ENCODE data around the gene PEX26. TPM values are rescaled to one million over a fixed set of nuclear protein-coding genes. Genes with fewer than 3 reads are reported as not detected.
"Not testable (repeated sequence)": the region's sequence is repeated elsewhere in the genome, so short reads cannot be mapped to it uniquely, and the experiment has no call there.

The PEX26 gene
- total RNA-seq, 1 experiment from 2014 or later, result 46.1 TPM

DNA sequence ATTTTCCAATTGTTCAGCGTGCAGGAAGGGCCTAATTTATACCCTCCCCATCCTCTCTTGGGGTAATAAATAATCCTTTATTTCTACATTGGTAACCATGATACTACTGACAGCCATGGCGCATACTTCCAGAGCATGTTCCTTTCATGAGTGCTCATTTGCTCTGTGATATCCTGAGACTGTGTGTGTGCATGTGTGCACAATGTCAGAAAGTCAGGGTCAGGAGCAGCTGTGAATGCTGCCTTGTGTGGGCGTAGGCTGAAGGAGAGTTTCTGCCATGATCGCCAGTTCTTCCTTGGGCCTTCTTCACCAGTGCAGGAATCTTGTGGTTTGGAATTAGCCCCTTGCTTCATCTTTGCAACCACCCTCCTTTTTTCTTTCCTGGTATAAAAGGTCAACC is 43.1 kb downstream of the PEX26 start:
- intact Hi-C loops (cut with micrococcal nuclease; ENCODE audit: unreplicated experiment), result no loop called here
- no TSS peak for BruUV-seq (replicated peaks)

DNA sequence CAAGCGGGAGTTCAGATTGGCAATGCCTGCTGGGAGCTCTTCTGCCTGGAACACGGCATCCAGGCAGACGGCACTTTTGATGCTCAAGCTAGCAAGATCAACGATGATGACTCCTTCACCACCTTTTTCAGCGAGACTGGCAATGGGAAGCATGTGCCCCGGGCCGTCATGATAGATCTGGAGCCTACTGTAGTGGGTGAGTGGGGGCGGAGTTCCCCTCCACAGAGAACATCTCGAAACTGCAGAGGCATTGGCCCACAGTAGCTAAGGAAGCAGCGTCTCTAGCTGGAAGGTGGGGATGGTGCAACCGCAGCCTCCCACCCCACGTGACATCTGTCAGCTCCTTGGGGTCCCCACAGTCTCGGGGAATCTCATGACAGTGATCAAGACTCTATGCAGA is 43.7 kb downstream of the PEX26 start:
- Mint-ChIP-seq H3K27me3 (ENCODE audit: unreplicated experiment) (no peaks in the 10 kb centered on the region), H3K36me3 (ENCODE audit: insufficient read depth, unreplicated experiment) (no peaks in the 10 kb centered on the region), H3K9me3 (ENCODE audit: low read depth, unreplicated experiment) (no peaks in the 10 kb centered on the region), H3K27ac (ENCODE audit: unreplicated experiment) (no peak overlapping the region), H3K4me1 (ENCODE audit: low read depth, unreplicated experiment) (no peaks in the 10 kb centered on the region), H3K4me3 (ENCODE audit: low read depth, unreplicated experiment) (no peak overlapping the region)
- TF ChIP-seq, protein P1, sequence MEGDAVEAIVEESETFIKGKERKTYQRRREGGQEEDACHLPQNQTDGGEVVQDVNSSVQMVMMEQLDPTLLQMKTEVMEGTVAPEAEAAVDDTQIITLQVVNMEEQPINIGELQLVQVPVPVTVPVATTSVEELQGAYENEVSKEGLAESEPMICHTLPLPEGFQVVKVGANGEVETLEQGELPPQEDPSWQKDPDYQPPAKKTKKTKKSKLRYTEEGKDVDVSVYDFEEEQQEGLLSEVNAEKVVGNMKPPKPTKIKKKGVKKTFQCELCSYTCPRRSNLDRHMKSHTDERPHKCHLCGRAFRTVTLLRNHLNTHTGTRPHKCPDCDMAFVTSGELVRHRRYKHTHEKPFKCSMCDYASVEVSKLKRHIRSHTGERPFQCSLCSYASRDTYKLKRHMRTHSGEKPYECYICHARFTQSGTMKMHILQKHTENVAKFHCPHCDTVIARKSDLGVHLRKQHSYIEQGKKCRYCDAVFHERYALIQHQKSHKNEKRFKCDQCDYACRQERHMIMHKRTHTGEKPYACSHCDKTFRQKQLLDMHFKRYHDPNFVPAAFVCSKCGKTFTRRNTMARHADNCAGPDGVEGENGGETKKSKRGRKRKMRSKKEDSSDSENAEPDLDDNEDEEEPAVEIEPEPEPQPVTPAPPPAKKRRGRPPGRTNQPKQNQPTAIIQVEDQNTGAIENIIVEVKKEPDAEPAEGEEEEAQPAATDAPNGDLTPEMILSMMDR (IDR thresholded peaks at IDR 0.05; ENCODE audit: unreplicated experiment), result no peak
- intact Hi-C loops (cut with micrococcal nuclease; ENCODE audit: unreplicated experiment), result no loop called here
- BruUV-seq (replicated peaks), result no TSS peak
- CTCF ChIA-PET, result no interaction called here
- no peak for DNase-seq

More for the DNA sequence above, 43.1 kb downstream of the PEX26 start:
- H3K9me3 Mint-ChIP-seq (ENCODE audit: low read depth, unreplicated experiment), result no peaks in the 10 kb centered on the region
- H3K27me3 Mint-ChIP-seq (ENCODE audit: unreplicated experiment), result no peaks in the 10 kb centered on the region
- H3K36me3 Mint-ChIP-seq (ENCODE audit: insufficient read depth, unreplicated experiment), result no peaks in the 10 kb centered on the region
- TF ChIP-seq, protein P1 (IDR thresholded peaks at IDR 0.05; ENCODE audit: unreplicated experiment), result no peak
- CTCF ChIA-PET, result no interaction called here
- H3K4me3 Mint-ChIP-seq (ENCODE audit: low read depth, unreplicated experiment), result no peak overlapping the region
- no peak overlapping the region for H3K27ac Mint-ChIP-seq (ENCODE audit: unreplicated experiment)
- no peak for DNase-seq
- no peaks in the 10 kb centered on the region for H3K4me1 Mint-ChIP-seq (ENCODE audit: low read depth, unreplicated experiment)

DNA sequence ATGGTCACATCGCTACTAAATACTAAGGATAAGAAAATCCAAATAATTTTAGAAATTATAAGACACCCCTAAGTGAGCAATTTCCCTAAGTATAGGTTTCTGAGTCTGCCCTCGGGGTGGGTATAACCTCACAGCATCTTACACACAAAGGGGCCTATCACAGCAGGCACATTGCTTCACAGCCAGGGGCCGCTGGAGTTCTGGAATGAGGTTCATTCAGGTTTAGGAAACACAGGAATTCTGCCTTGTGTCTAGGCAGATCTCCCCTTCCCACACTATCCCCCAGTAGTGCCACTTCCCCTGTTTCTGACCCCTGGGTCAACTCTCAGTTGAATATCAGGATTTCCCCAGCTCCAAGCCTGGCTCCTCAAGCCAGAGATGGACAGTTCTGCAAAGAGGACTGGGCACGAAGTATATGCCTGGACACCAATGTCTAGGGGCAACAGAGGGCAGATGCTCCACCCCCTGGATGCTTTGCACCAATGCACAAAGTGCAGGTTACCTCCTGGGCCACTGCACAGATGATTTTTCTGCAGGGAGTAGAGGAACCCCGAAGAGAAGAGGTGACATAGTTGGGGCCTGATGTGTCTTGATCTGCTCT is 44.3 kb downstream of the PEX26 start:
- Mint-ChIP-seq H3K4me1 (ENCODE audit: low read depth, unreplicated experiment) (no peaks in the 10 kb centered on the region), H3K4me3 (ENCODE audit: low read depth, unreplicated experiment) (no peak overlapping the region), H3K9me3 (ENCODE audit: low read depth, unreplicated experiment) (no peaks in the 10 kb centered on the region), H3K27ac (ENCODE audit: unreplicated experiment) (no peak overlapping the region), H3K27me3 (ENCODE audit: unreplicated experiment) (no peaks in the 10 kb centered on the region), H3K36me3 (ENCODE audit: insufficient read depth, unreplicated experiment) (no peaks in the 10 kb centered on the region)
- intact Hi-C loops (cut with micrococcal nuclease; ENCODE audit: unreplicated experiment), result no loop called here
- DNase-seq, result no peak
- CTCF ChIA-PET, result no interaction called here
- TF ChIP-seq, protein P1 (IDR thresholded peaks at IDR 0.05; ENCODE audit: unreplicated experiment), result no peak
- BruUV-seq (replicated peaks), result no TSS peak

DNA sequence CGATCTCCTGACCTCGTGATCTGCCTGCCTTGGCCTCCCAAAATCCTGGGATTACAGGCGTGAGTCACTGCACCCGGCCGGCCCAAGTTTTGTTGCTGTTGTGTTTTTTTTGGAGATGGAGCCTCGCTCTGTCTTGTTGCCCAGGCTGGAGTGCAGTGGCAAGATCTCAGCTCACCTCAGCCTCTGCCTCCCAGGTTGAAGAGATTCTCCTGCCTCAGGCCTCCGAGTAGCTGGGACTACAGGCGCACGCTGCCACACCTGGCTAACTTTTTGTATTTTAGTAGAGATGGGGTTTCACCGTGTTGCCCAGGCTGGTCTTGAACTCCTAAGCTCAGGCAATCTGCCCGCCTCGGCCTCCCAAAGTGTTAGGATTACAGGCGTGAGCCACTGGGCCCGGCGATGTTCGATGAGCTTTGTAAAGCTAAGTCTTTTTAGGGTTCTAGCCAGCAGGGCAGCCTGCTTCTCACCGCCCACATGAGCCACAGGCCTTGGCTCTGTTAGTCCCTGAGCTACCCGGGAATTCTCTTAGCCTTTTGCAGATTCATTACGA is 45.8 kb downstream of the PEX26 start:
- DNase-seq; H3K4me1 Mint-ChIP-seq (ENCODE audit: low read depth, unreplicated experiment); H3K27me3 Mint-ChIP-seq (ENCODE audit: unreplicated experiment); H3K9me3 Mint-ChIP-seq (ENCODE audit: low read depth, unreplicated experiment); CTCF ChIA-PET; intact Hi-C loops (cut with micrococcal nuclease; ENCODE audit: unreplicated experiment); H3K4me3 Mint-ChIP-seq (ENCODE audit: low read depth, unreplicated experiment); H3K36me3 Mint-ChIP-seq (ENCODE audit: insufficient read depth, unreplicated experiment); BruUV-seq (replicated peaks); H3K27ac Mint-ChIP-seq (ENCODE audit: unreplicated experiment): not testable (repeated sequence)

DNA sequence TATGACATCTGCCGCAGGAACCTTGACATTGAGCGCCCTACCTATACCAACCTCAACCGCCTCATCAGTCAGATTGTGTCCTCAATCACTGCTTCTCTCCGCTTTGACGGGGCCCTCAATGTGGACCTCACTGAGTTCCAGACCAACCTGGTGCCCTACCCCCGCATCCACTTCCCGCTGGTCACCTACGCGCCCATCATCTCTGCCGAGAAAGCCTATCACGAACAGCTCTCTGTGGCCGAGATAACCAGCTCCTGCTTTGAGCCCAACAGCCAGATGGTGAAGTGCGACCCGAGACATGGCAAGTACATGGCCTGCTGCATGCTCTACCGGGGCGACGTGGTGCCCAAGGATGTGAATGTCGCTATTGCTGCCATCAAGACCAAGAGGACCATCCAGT is 48.8 kb downstream of the PEX26 start:
- Mint-ChIP-seq H3K36me3 (ENCODE audit: insufficient read depth, unreplicated experiment) (no peaks in the 10 kb centered on the region), H3K4me3 (ENCODE audit: low read depth, unreplicated experiment) (no peak overlapping the region), H3K27ac (ENCODE audit: unreplicated experiment) (no peak overlapping the region), H3K9me3 (ENCODE audit: low read depth, unreplicated experiment) (no peaks in the 10 kb centered on the region), H3K27me3 (ENCODE audit: unreplicated experiment) (no peaks in the 10 kb centered on the region), H3K4me1 (ENCODE audit: low read depth, unreplicated experiment) (no peaks in the 10 kb centered on the region)
- intact Hi-C loops (cut with micrococcal nuclease; ENCODE audit: unreplicated experiment), result no loop called here
- TF ChIP-seq, protein P1 (IDR thresholded peaks at IDR 0.05; ENCODE audit: unreplicated experiment), result no peak
- CTCF ChIA-PET, result interaction anchor here (0.7 kb wide), 1 partner anchor 8 kb away, joined by 3 read pairs; no protein-coding TSS in a partner anchor
- BruUV-seq (replicated peaks), result no TSS peak
- DNase-seq, result no peak

Data from Calu3 (cell line).